Measurements from ENCODE around the gene AIP. TPM values are rescaled to one million over a fixed set of nuclear protein-coding genes. Genes with fewer than 3 reads are reported as not detected.
"Not testable (repeated sequence)": the region's sequence is repeated elsewhere in the genome, so short reads cannot be mapped to it uniquely, and the experiment has no call there.

Gene AIP
- total RNA-seq, 1 experiment from 2014 or later, result 171 TPM

DNA sequence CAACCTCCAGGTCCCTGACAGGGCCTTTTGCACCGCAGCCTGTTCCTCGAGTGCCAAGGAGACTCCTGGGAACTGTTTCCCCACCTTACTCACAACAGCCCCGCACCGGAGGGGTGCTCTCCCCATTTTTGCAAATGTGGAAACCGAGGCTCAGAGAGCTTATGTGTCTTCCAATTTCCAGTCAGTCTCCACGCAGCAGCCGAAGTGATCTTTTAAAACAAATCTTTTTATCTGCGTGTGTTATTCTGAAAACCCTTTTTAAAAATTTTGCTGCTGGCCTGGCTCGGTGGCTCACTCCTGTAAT lies 13.4 kb upstream of the AIP start:
- Histone ChIP-seq H3K4me1 (ENCODE audit: insufficient read depth, low read length) (peaks cover 28% of the 10 kb centered on the region), H3K4me3 (ENCODE audit: low read length) (peak overlapping the region; percentile 85), H4K20me1 (ENCODE audit: low read length) (no peaks in the 10 kb centered on the region), H3F3A (ENCODE audit: low read length, unreplicated experiment) (peaks cover 4% of the 10 kb centered on the region), H3K4me2 (ENCODE audit: low read length) (peak overlapping the region; percentile 86), H3K27me3 (ENCODE audit: low read length) (no peaks in the 10 kb centered on the region), H3K36me3 (ENCODE audit: low read depth, low read length) (no peaks in the 10 kb centered on the region), H3K9me2 (replicated peaks; ENCODE audit: low read length) (no peaks in the 10 kb centered on the region), H3K79me2 (ENCODE audit: low read length) (peaks cover 24% of the 10 kb centered on the region), H3K9ac (ENCODE audit: low read length) (peak overlapping the region; percentile 67), H2AFZ (ENCODE audit: low read length) (peak overlapping the region; percentile 83), H3K9me3 (ENCODE audit: low read length) (no peaks in the 10 kb centered on the region), H3K27ac (ENCODE audit: low read length) (no peak overlapping the region; the same call in 1 of the 2 replicates)
- POLR2A ChIA-PET (ENCODE audit: unreplicated experiment), result no interaction called here
- ATAC-seq, result no peak
- CTCF ChIA-PET, result interaction anchor here (2.0 kb wide), 1 partner anchor 68 kb away, joined by 15 read pairs; the partner anchor contains the start of gene PPP1CA
- TF ChIP-seq EZH2 (IDR thresholded peaks at IDR 0.05; ENCODE audit: low read length, unreplicated experiment), result no peak
- TF ChIP-seq, protein P1, sequence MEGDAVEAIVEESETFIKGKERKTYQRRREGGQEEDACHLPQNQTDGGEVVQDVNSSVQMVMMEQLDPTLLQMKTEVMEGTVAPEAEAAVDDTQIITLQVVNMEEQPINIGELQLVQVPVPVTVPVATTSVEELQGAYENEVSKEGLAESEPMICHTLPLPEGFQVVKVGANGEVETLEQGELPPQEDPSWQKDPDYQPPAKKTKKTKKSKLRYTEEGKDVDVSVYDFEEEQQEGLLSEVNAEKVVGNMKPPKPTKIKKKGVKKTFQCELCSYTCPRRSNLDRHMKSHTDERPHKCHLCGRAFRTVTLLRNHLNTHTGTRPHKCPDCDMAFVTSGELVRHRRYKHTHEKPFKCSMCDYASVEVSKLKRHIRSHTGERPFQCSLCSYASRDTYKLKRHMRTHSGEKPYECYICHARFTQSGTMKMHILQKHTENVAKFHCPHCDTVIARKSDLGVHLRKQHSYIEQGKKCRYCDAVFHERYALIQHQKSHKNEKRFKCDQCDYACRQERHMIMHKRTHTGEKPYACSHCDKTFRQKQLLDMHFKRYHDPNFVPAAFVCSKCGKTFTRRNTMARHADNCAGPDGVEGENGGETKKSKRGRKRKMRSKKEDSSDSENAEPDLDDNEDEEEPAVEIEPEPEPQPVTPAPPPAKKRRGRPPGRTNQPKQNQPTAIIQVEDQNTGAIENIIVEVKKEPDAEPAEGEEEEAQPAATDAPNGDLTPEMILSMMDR (conservative IDR thresholded peaks at IDR 0.05; ENCODE audit: low read depth, low read length), result 0 out of 2 replicates have a peak, but pooled peaks have one; percentile 9
- intact Hi-C loops (cut with micrococcal nuclease), result loop anchor here (1.0 to 5.0 kb wide), 2 partner anchors 39 to 42 kb away; partner anchors contain the start of genes CDK2AP2 and RPS6KB2
- DNase-seq, result no peak
- BruUV-seq (replicated peaks), result TSS peak; percentile 59

DNA sequence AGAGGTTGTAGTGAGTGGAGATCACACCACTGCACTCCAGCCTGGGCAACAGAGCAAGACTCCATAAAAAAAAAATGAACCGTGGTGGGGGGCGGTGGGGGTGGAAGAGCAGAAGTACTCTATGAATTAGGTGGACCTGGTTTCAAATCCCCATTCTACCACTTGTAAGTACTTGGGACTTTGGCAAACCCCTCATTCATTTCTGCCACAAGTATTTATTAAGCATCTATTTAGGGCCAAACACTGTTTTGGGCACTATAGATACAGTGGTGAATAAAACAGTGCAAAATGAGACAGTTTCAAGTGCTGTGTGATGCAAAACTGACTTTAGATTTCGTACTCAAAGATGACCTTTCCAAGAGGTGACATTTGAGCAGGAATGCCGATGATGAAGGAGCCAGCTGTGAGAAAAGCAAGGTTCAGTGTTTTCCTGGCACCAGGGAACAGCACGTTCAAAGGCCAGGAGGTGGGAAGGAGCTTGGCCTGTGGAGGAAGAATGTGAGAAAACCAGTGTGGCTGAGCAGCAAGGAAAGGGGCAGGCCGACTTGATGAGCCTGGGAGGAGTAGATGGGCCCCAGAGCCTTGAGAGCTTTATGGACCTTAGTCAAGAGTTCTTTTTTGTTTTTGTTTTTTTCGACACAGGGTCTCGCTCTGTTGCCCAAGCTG lies 12.4 kb upstream of the AIP start:
- BruUV-seq (replicated peaks), result no TSS peak
- Histone ChIP-seq H3K9me3 (ENCODE audit: low read length) (no peaks in the 10 kb centered on the region), H3K27ac (ENCODE audit: low read length) (no peak overlapping the region), H3K4me3 (ENCODE audit: low read length) (no peak overlapping the region), H3K4me2 (ENCODE audit: low read length) (no peak overlapping the region), H3K79me2 (ENCODE audit: low read length) (peaks cover 24% of the 10 kb centered on the region), H2AFZ (ENCODE audit: low read length) (no peak overlapping the region), H3K27me3 (ENCODE audit: low read length) (no peaks in the 10 kb centered on the region), H3K9ac (ENCODE audit: low read length) (no peak overlapping the region), H4K20me1 (ENCODE audit: low read length) (no peaks in the 10 kb centered on the region), H3K9me2 (replicated peaks; ENCODE audit: low read length) (no peaks in the 10 kb centered on the region), H3K4me1 (ENCODE audit: insufficient read depth, low read length) (peaks cover 20% of the 10 kb centered on the region), H3F3A (ENCODE audit: low read length, unreplicated experiment) (peaks cover 4% of the 10 kb centered on the region), H3K36me3 (ENCODE audit: low read depth, low read length) (no peaks in the 10 kb centered on the region)
- ATAC-seq (no peak), DNase-seq (no peak)
- POLR2A ChIA-PET (ENCODE audit: unreplicated experiment), result no interaction called here
- CTCF ChIA-PET, result no interaction called here
- TF ChIP-seq EZH2phosphoT487 (IDR thresholded peaks at IDR 0.05; ENCODE audit: borderline replicate concordance, low read length), result no peak
- TF ChIP-seq, protein P1 (conservative IDR thresholded peaks at IDR 0.05; ENCODE audit: low read depth, low read length), result no peak
- no peak for TF ChIP-seq EZH2 (IDR thresholded peaks at IDR 0.05; ENCODE audit: low read length, unreplicated experiment)
- intact Hi-C loops (cut with micrococcal nuclease), result no loop called here

DNA sequence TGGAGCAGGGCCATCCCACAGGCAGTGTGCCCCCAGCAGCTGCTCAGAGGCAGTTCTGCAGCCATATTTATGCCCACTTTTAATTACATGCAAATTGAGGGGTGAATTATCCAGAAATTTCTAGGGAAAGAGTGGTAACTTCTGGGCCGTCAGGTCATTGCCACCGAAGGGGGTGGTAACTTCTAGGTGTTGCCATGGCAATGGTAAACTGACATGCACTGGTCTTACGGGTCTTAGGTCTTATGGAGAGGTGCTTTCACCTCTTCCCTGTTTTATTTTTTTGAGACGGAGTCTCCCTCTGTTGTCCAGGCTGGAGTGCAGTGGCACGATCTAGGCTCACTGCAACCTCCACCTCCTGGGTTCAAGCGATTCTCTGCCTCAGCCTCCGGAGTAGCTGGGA lies 9.9 kb upstream of the AIP start:
- Histone ChIP-seq H2AFZ (ENCODE audit: low read length) (no peak overlapping the region), H3F3A (ENCODE audit: low read length, unreplicated experiment) (no peaks in the 10 kb centered on the region), H3K9ac (ENCODE audit: low read length) (no peak overlapping the region), H3K27me3 (ENCODE audit: low read length) (no peaks in the 10 kb centered on the region), H3K4me3 (ENCODE audit: low read length) (no peak overlapping the region), H3K4me1 (ENCODE audit: insufficient read depth, low read length) (peaks cover 9% of the 10 kb centered on the region), H3K79me2 (ENCODE audit: low read length) (peaks cover 8% of the 10 kb centered on the region), H3K4me2 (ENCODE audit: low read length) (no peak overlapping the region), H3K27ac (ENCODE audit: low read length) (no peak overlapping the region), H4K20me1 (ENCODE audit: low read length) (no peaks in the 10 kb centered on the region), H3K36me3 (ENCODE audit: low read depth, low read length) (no peaks in the 10 kb centered on the region), H3K9me3 (ENCODE audit: low read length) (no peaks in the 10 kb centered on the region), H3K9me2 (replicated peaks; ENCODE audit: low read length) (no peaks in the 10 kb centered on the region)
- ChIA-PET POLR2A (ENCODE audit: unreplicated experiment) (no interaction called here), CTCF (no interaction called here)
- TF ChIP-seq EZH2phosphoT487 (IDR thresholded peaks at IDR 0.05; ENCODE audit: borderline replicate concordance, low read length), result no peak
- TF ChIP-seq EZH2 (IDR thresholded peaks at IDR 0.05; ENCODE audit: low read length, unreplicated experiment), result no peak
- TF ChIP-seq, protein P1 (conservative IDR thresholded peaks at IDR 0.05; ENCODE audit: low read depth, low read length), result no peak
- DNase-seq (no peak), ATAC-seq (no peak)
- intact Hi-C loops (cut with micrococcal nuclease), result no loop called here
- no TSS peak for BruUV-seq (replicated peaks)

DNA sequence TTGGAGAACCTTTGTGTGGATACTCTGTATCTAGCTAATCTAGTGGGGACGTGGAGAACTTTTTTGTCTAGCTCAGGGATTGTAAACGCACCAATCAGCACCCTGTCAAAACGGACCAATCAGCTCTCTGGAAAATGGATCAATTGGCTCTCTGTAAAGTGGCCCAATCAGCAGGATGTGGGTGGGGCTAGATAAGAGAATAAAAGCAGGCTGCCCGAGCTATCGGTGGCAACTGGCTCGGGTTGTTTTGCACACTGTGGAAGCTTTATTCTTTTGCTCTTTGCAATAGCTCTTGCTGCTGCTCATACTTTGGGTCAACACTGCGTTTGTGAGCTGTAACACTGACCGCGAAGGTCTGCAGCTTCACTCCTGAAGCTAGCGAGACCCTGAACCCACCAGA lies 6.1 kb upstream of the AIP start:
- intact Hi-C loops (cut with micrococcal nuclease), result not testable (repeated sequence)

More for the DNA sequence above, 6.1 kb upstream of the AIP start:
- POLR2A ChIA-PET (ENCODE audit: unreplicated experiment); H3K9me3 ChIP-seq (ENCODE audit: low read length); H3K27me3 ChIP-seq (ENCODE audit: low read length); DNase-seq; CTCF ChIA-PET; H3K9me2 ChIP-seq (replicated peaks; ENCODE audit: low read length); H4K20me1 ChIP-seq (ENCODE audit: low read length); H2AFZ ChIP-seq (ENCODE audit: low read length); H3K4me3 ChIP-seq (ENCODE audit: low read length); BruUV-seq (replicated peaks); H3K4me1 ChIP-seq (ENCODE audit: insufficient read depth, low read length); ATAC-seq; H3K36me3 ChIP-seq (ENCODE audit: low read depth, low read length); H3K27ac ChIP-seq (ENCODE audit: low read length); H3K9ac ChIP-seq (ENCODE audit: low read length); H3K4me2 ChIP-seq (ENCODE audit: low read length); H3F3A ChIP-seq (ENCODE audit: low read length, unreplicated experiment); H3K79me2 ChIP-seq (ENCODE audit: low read length): not testable (repeated sequence)
